HG03045 (cell line): Measurements from ENCODE around the gene DSE.

Experiments used
- ATAC-seq: cut with Tn5 transposase; IDR thresholded peaks from one replicate; pipeline ENCODE4 v1.9.1; 2021; ENCODE audit warnings: mild to moderate bottlenecking, moderate library complexity; ENCODE audit not compliant: unreplicated experiment

Gene DSE

GRCh38 chr6:116444092-116444491 lies 73.3 kb downstream of the DSE start:
- peak; percentile 52 for ATAC-seq

DNA sequence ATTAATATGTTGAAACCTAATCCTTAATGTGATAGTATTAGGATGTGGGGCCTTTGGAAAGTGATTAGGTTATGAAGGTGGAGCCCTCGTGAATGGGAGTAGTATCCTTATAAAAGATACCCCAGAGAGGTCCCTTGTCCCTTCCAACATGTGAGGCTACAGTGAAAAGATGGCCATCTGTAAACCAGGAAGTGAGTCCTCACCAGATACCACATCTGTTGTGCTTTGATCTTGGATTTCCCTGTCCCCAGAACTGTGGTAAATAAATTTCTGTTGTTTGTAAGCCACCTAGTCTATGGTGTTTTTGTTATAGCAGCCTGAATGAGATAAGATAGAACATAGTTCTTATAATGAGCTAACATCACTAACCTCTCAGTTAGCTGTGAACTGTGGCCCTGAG lies 73.8 kb downstream of the DSE start:
- no peak for ATAC-seq

DNA sequence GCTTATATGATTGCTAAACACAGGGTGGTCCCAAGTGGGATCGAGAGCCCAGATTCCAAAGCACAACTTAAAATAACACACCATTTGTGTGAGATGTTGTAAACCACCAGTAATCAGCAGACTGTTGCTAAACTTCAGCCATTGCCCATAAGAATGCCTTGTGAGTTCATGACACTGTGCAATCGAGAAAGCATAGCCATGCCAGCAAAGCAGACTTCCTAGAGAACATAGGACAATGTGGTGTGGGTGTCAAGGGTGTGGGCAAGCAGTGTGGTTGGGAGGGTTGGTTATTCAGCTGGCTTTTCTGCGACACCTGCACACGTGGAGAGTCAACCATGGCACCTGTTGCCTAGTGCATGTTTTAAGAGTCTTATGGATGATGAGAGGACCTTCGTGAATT lies 74.4 kb downstream of the DSE start:
- no peak for ATAC-seq

DNA sequence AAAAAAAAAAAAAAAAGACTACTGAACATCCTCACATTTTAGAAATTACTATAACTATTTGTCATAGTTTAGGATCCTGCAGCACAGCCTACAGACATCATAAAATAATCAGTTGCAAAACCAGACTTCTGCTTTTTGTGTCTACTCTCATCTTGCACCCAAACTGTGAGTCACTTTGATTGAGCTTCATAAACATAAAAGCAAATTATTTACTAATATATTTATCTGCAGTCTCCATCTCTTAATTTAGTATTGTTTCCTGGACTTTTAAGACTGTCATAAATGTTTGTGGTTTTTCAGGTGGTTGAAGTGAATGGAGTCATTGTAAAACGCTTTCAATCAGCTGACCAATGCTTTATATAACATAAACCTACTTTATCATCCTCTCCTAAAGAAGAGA lies 75.7 kb downstream of the DSE start:
- ATAC-seq: no peak

- no peak for ATAC-seq
These were observed 76.3 kb downstream of the DSE start for GRCh38 chr6:116447052-116447451.

DNA sequence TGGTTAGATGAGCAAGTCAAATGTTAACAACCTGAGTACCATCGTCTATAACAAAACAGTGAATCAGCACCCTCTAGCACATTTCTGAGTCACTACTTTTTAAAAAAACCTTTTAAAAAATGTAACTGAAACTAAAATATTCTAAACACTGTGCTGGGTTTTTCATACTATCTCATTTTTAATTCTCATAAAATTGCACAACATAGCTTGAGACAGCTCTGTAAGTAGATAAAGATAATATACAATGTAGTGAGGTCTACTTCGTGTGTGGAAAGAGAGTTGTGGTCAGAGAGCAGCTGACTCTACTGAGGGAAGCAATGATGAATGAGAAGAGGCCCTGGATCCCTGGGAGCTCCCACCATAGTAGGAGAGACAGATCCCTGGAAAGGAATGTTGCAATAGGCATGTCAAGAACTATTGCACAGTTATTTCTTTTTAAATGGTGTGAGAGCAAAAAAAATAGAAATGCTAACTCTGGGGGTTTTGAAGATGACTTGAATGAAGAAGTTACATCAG lies 76.8 kb downstream of the DSE start:
- ATAC-seq: no peak

- no peak for ATAC-seq
These were observed 78.8 kb downstream of the DSE start for GRCh38 chr6:116449565-116449964.

DNA sequence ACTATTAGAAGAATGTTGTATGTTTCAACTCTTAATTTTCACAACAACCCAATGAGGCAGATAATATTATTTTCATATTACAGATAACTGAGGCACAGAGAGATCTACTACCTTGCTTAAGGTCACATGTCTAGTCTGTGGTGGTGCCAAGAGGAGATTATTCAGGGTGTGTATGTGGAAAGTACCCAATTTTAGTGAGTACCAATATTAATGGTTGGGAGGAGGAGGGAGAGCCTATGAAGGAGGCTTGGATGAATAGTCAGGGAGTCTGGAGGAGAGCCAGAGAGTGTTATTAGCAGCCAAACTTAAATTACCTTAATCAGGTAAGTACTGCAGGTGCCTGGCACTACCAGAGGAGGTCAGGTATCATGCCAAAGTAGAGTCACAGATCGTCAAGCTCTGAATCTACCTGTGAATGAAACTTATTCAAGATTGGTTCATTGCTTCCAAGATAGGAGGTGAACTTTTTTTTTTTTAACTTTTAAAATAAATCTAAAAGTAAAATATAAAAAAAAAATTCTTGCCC lies 79.5 kb downstream of the DSE start:
- ATAC-seq: no peak

DNA sequence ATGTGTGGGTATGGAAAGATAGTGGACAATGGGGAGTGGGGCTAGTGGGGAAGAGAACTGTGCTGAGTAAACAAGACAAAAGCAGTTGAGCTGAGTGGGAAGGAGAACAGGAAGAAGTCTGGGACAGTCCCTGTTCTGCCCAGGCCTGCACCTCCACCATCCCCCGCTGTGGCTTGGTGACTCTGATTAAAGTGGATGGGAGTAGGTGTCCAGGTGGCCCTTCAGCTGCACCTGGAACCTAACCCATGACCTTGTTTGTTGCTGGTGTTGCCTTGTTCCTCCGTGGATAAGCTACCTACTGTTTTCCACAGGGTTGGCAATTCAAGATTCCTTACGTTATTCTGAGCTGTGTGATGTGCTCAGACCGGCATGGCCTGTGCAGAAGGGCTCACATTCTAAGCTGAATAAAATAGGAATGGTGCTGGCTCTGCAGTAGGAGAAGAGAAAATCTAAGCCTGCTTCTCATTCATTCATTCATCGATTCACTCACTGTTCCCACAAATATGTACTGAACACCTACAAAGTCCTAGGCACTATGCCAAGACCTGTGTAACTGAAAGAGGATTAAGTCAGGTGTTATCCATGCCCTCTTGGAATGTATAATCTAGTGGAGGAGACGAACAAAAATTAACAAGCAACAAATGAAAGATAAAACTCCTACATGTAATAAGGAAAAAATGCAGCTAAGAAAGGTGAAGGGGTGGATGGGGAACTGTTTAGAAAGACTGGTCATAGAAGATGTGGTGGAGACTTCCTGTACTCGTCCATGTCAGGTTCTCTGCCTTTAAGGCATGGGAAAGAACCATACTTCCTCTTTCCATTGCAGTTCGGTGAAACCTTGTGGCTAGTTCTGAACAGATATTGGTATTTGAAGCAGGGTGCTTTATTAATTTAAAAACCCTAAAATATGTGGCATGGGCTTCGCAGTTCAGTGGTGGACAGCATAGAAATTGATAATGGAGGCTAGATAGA lies 80.3 kb downstream of the DSE start:
- peak; percentile 74 for ATAC-seq

GRCh38 chr6:116451916-116452315 lies 81.2 kb downstream of the DSE start:
- ATAC-seq: no peak

GRCh38 chr6:116452531-116452930 lies 81.8 kb downstream of the DSE start:
- no peak for ATAC-seq

GRCh38 chr6:116456106-116456505 lies 85.4 kb downstream of the DSE start:
- ATAC-seq: no peak

DNA sequence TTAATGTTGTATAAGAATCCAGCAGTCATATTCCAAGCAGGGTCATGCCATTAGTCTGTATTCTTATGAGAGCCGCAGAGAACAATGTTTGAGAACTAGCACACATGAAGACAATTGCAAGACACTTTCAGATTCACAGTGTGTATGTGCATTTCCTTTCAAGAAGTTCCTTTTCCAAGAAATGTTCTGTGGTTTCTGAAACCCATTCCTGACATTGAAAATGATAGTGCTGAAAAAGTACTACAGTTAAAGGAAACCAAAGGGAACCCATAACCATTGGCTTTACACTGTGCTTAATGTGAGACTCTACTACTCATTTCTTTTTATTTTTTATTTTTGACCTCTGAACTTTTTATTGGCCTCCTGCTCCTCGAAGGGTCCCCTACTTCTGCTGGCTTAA lies 86.2 kb downstream of the DSE start:
- ATAC-seq: no peak

DNA sequence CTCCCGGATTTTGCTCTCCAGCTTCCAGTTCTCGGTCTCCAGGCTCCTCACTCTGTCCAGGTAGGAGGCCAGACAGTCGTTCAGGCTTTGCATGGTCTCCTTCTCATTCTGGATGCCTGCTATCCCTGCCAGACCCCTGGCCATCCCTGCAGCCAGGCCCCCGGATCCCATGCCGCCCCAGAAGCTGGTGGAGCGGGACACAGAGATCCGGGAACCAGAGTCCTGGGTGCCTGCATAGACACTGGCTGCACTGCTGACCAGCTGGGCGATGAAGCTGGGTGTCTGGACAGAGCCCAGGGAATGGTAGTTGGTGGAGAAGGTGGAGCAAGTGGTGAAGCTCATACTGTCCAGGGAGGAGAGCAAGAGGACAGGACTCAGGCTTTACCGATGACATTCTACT lies 87.5 kb downstream of the DSE start:
- ATAC-seq: no peak

DNA sequence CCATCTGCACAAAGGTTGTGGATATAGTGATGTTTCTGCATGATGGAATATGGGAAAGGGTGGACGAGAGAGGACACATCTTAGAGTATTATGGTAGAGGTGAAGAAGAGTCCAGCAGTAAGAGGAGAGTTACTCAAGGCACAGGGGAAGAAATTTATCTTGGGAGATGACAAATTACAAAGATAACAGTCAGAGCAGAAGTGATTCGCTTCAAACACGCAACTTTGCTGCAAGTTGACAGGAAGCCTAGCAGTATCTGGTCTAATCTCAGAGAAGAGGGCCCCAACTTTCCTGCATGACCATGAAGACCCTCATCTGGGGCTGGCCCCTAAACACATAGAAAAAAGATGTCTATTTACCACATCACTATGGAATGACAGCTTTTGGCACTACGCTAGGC lies 89.2 kb downstream of the DSE start:
- no peak for ATAC-seq

GRCh38 chr6:116461331-116461931 lies 90.7 kb downstream of the DSE start, which contains the start of gene CALHM6:
TSS of gene CALHM6 (plus strand) at chr6:116461375. CDS start at chr6:116461930, 555 bp downstream.
- no peak for ATAC-seq

DNA sequence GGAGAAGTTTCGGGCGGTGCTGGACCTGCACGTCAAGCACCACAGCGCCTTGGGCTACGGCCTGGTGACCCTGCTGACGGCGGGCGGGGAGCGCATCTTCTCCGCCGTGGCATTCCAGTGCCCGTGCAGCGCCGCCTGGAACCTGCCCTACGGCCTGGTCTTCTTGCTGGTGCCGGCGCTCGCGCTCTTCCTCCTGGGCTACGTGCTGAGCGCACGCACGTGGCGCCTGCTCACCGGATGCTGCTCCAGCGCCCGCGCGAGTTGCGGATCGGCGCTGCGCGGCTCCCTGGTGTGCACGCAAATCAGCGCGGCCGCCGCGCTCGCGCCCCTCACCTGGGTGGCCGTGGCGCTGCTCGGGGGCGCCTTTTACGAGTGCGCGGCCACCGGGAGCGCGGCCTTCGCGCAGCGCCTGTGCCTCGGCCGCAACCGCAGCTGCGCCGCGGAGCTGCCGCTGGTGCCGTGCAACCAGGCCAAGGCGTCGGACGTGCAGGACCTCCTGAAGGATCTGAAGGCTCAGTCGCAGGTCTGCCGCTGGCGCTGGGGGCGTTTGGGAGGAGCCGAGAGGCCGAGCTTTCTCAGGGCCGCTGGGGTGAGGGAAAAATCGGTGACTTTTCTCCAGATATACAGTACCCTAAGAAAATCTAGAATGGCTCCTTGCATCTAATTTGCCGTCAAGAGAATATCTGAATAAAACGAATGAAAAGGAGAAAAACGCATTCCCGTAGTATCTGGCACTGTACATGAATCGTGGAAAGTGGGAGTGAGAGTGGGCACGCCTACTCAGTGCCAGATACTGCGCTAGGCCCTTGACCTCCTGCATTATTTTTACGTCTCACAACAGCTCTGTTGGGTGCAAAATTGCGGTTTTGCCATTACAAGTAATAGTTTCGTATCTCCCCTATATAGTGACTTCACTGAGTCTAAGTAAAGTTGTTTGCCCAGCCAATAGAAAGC lies 91.5 kb downstream of the DSE start:
- peak; percentile 84 for ATAC-seq

DNA sequence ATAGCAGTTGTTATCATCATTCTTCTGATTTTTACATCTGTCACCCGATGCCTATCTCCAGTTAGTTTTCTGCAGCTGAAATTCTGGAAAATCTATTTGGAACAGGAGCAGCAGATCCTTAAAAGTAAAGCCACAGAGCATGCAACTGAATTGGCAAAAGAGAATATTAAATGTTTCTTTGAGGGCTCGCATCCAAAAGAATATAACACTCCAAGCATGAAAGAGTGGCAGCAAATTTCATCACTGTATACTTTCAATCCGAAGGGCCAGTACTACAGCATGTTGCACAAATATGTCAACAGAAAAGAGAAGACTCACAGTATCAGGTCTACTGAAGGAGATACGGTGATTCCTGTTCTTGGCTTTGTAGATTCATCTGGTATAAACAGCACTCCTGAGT lies 92.6 kb downstream of the DSE start:
- ATAC-seq: no peak

GRCh38 chr6:116465246-116465645 lies 94.5 kb downstream of the DSE start:
- ATAC-seq: no peak

DNA sequence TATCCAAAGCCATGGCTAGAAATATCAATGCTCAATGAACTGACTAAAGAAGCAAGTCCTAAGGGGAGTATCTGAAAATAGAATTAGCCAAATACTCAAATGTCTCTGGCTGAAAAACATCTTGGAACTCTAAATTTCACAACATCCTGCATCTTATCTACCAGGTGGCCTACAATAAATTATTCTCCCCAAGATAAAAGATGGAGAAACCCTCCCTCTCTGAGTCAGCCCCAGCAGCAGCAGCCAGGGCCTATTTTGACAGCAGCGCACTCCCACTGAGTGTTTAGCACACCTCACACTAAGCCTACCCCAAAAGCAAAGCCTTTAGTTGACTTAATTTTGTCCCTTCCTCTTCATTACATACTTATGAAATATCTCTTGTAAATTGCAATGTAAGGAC lies 96.3 kb downstream of the DSE start:
- ATAC-seq: no peak

DNA sequence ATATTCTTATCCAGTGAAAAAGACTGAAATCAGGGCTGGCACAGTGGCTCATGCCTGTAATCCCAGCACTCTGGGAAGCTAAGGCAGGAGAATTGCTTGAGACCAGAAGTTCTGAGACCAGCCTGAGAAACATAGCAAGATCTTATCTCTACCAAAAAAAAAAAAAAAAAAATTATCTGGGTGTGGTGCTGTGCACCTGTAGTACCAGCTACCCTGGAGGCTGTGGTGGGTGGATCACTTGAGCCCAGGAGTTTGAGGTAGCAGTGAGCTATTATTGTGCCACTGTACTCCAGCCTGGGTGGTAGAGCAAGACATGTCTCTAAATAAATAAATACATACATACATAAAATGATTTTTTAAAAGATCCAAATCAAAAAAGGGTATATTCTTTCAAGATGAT lies 96.8 kb downstream of the DSE start:
- ATAC-seq: no peak
